Stimulated activated CD8-positive, alpha-beta memory T cell treated with anti-CD3 and anti-CD28 coated beads, Interleukin-15, amount 100 ng/mL, for 24 hours (primary cell): Measurements from ENCODE around the gene MED19.
A peak's percentile ranks its signal among the peaks of the same experiment; 100 is the strongest.
"Not testable (repeated sequence)": the region's sequence is repeated elsewhere in the genome, so short reads cannot be mapped to it uniquely, and the experiment has no call there.

Source experiments
- DNase-seq: peaks from one replicate; pipeline ENCODE4 v3.0.0-alpha.2; 2020; ENCODE audit warnings: low read depth

Gene MED19

DNA sequence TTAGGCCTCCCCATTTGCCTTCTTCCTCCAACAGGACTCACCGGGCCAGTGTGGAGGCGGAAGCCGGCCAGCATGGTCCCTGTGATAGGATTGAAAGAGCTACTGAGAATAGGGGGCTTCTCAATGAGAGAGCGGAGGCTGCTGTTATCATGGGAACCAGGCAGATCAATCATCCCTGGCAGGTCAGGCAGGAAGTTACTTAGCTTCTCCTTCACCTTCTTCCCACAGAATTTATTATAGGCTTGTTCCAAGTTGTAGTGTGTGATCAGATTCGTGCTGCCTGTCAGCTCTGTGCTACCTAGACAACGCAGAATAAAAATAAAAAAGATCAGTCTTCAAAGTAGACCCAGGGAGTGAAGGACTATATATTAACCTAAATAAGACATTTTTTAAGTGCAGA is 7.1 kb downstream of the MED19 start:
- DNase-seq = no peak

- DNase-seq = no peak
Measured at GRCh38 chr11:57703341-57703740, 8.7 kb downstream of the MED19 start.

DNA sequence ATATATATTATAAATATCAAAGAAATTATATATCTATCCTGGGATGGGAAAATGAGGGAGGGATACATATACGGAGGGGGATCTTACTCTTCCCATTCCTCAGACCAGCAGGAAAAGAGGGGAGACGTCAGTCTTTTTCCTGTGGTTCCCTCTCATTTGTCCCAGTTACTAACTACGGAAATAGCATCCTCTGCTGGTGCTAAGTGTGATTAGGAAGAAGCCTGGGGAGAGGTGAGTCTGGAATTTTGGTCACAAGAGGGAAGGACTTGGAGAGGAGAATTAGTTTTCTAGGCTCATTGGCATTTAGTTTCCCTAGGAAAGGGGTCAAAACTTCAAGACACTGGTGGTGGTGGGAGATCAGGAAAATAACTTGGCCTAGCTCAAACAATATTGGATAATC is 11.6 kb downstream of the MED19 start:
- DNase-seq = no peak

DNA sequence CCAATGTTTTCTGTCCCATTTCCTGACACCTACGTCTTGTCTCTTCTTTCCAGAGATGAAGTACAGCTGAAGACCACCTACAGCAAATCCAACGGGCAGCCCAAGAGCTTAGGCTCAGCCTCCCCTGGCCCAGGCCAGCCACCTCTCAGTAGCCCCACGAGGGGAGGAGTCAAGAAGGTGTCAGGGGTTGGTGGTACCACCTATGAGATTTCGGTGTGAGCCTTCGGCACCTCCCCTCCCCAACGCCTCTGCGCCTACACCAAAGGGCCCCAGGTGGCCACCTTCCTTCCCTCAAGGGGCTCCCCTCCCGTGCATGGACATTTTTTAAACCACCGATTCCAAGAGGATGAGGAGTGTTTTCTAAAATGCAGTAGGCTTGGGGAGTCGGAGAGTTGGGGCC is 12.2 kb downstream of the MED19 start:
- DNase-seq = no peak

- DNase-seq = no peak
Measured at GRCh38 chr11:57698843-57699365, 13.1 kb downstream of the MED19 start.

DNA sequence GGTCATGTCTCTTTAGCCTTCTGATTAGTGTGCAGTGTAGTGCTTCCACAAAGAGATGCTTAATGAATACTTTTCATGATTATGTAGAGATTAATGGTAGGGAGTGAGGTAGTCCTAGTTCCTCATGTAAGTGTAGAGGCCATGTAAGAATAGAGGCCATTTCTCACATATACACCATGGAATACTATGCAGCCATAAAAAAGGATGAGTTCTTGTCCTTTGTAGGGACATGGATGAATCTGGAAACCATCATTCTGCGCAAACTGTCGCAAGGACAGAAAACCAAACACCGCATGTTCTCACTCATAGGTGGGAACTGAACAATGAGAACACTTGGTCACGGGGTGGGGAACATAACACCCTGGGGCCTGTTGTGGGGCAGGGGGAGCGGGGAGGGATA is 21.5 kb downstream of the MED19 start:
- not testable (repeated sequence) for DNase-seq

DNA sequence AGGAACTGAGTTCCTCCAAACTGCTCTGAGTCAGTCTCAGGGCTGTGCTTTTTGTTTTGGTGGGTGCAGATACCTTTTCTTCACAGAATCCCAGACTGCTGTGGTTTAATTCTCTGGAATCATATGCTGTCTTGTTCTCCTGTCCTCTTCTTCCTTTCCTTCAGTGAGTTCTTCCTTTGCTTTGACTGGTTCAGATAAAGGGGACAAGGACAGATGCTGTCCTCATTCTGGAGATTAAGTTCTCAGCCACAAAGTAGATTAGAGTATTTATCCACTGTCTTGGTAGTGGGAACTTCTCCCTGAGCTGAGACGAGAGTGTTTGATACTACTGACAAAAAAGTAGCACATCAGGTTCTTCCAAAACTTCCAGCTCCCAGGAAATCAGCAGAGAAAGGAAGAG is 30.8 kb downstream of the MED19 start:
- no peak for DNase-seq

DNA sequence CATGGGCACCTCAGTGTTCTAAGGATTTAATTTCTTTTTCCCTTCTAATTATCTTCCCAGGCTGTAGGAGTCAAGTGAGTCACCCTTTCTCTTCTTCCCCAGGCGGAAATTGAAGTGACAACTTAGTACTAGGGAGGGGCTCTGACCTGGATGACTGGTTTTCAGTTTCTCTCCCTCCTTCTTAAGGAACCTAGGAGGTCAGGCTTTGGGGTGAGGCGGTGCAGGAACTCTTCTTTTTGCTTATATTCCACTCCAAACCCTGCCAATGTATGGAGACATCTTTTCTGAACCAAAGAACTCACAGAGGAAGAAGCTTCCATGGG is 31.5 kb downstream of the MED19 start:
- no peak for DNase-seq

GRCh38 chr11:57679396-57679795 is 32.6 kb downstream of the MED19 start:
- no peak for DNase-seq

- DNase-seq = no peak
Measured at GRCh38 chr11:57675176-57675941, 36.7 kb downstream of the MED19 start.

GRCh38 chr11:57674251-57674650 is 37.8 kb downstream of the MED19 start:
- no peak for DNase-seq

DNA sequence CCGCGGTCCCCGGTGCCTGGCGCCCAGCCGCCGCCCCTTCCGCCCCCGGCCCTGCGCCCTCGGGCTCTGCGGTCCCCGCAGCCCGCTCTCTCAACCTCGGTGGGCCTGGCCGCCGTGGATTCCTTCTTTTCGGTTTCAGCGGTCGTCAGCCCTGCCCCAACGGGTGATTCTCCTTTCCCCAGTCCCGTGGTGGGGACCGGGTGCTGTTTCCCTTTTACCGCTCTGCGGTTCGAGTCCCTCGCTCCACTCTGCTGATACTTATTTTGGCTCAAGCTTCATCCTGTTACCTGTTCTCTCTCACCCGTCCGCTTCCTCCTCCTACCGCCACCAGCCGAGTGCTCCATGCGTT is 43.6 kb downstream of the MED19 start:
- no peak for DNase-seq

DNA sequence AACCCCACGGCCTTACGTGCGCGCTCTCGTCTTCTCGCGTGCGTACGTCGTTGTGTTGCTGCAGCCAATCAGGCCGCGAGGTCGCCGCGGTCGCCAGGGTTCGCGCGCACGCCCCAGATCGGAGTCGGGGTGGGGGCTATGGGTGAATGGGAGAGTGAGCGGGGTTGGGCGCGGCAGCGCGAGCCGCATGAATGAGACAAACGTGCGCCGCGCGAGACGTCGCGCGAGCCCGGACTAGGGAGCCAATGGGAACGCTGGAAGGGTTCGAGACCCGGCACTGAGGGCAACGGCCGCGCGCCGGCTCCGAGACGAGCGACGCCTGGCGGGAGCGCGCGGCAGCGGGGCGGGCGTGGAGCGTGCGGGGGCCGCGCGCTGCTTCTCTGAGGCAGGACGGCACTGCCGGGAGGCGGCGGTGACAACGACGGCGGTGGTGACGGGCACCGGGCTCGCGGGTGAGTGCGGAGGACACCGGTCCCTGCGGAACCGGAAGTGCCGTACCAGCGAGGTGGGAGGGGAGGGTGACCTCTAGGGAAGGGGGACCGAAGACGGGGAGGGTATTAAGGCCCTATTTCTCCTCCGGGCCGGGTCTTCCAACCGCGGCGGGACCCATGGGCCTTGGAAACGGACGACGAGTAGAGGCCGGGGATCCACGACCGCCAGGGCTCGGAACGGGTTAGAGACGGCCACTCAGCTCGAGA is 44.1 kb downstream of the MED19 start, which contains the start of gene ZDHHC5:
Gene ZDHHC5 (plus strand): TSS at position 379 of the 698 bp plus-strand sequence. CDS start 4,977 bp downstream, outside the sequence.
- peak; percentile 97 for DNase-seq

DNA sequence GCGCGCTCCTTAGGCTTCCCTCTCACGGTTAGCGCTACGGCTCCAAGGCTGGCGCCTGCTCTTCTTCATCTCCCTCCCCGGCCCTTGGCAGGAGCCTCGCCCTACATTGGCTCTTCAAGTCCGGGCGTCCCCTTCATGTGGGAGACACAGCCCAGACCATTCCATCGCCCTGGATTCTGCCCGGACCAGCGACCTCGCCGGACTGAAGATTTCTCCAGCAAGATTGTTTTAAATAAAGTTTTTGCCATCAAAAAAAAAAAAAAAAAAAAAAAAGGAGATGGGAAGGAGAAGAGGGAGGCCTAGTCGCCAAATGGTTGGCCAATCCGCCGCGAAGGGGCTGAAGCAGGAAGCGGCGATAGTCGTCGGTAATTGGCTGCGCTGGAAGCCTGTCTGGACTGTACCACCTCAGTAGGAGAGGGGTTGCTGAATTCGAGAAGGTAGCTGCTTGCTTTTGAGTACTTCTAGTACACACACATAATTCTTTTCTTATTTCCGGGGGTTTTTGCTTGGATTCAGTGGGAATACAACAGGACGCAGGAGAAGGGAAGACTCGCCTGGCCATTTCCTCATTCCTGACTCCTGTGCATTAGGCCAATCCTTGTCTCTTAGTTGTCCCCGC is 44.8 kb downstream of the MED19 start:
- peak; percentile 58 for DNase-seq

DNA sequence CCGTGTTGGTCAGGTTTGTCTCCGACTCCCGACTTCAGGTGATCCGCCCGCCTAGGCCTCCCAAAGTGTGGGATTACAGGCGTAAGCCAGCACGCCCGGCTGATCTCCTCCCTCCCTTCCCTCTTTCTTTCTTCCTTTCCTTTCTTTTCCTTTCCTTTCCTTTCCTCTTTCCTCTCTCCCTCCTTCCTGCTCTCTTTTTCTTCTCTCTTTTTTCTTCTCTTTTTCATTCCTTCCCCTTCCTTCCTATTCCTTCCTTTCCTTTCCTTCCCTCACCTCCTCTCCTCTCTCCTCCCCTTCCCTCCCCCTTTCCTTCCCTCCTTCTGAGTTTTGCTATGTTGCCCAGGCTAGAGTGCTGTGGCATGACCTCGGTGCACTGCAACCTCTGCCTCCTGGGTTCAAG is 48.0 kb downstream of the MED19 start:
- DNase-seq = no peak

GRCh38 chr11:57662893-57663292 is 49.1 kb downstream of the MED19 start:
- DNase-seq = no peak

- no peak for DNase-seq
Measured at GRCh38 chr11:57659669-57660068, 52.3 kb downstream of the MED19 start.

- no peak for DNase-seq
Measured at GRCh38 chr11:57658023-57658361, 54.0 kb downstream of the MED19 start.

GRCh38 chr11:57657194-57658022 is 54.6 kb downstream of the MED19 start, which contains the start of gene CLP1:
CLP1 (plus strand) TSS chr11:57657762; CDS start chr11:57659477, 1,715 bp downstream.
- DNase-seq = peak; percentile 93

DNA sequence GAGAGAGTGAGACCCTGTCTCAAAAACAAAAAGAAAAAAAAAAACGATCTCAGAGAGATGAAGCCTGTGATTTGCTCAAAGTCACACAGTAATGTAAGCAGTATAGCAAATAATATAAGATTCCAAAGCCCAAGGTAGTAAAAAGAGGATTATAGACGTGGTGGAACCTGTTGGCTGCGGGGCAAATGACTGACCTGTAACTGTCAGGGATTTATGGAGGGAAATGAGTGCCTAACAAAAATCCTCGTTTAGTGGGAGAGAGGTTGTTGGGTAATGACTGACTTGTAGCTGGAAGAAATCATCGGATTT is 55.2 kb downstream of the MED19 start:
- no peak for DNase-seq
